ENCODE measurements around the gene PSD4.

PSD4 gene

GRCh38 chr2:113167962-113168340 lies 5.8 kb upstream of the PSD4 start:
- DNase-seq (ENCODE audit: low read depth), result no peak

GRCh38 chr2:113169002-113169530 lies 4.7 kb upstream of the PSD4 start:
- no peak for DNase-seq (ENCODE audit: low read depth)

GRCh38 chr2:113169586-113169985 lies 4.2 kb upstream of the PSD4 start:
- DNase-seq (ENCODE audit: low read depth), result no peak

GRCh38 chr2:113171334-113172075 lies 2.3 kb upstream of the PSD4 start:
- DNase-seq (ENCODE audit: low read depth), result no peak

GRCh38 chr2:113172721-113173541 lies 840 bp upstream of the PSD4 start:
- no peak for DNase-seq (ENCODE audit: low read depth)

- DNase-seq (ENCODE audit: low read depth), result no peak
Measured at GRCh38 chr2:113174376-113174750, 592 bp downstream of the PSD4 start.

- DNase-seq (ENCODE audit: low read depth), result peak; percentile 55
Measured at GRCh38 chr2:113175042-113175628, 1.4 kb downstream of the PSD4 start.

- no peak for DNase-seq (ENCODE audit: low read depth)
Measured at GRCh38 chr2:113175736-113176695, 2.2 kb downstream of the PSD4 start.

GRCh38 chr2:113176696-113177355 lies 3.1 kb downstream of the PSD4 start:
- no peak for DNase-seq (ENCODE audit: low read depth)

- DNase-seq (ENCODE audit: low read depth), result no peak
Measured at GRCh38 chr2:113178069-113178746, 4.4 kb downstream of the PSD4 start.

- peak; percentile 59 for DNase-seq (ENCODE audit: low read depth)
Measured at GRCh38 chr2:113178891-113179290, 5.1 kb downstream of the PSD4 start.

GRCh38 chr2:113179446-113180045 lies 5.8 kb downstream of the PSD4 start:
- no peak for DNase-seq (ENCODE audit: low read depth)

- DNase-seq (ENCODE audit: low read depth), result no peak
Measured at GRCh38 chr2:113180131-113180946, 6.6 kb downstream of the PSD4 start.

- DNase-seq (ENCODE audit: low read depth), result no peak
Measured at GRCh38 chr2:113181258-113182051, 7.7 kb downstream of the PSD4 start.

GRCh38 chr2:113182471-113183260 lies 8.9 kb downstream of the PSD4 start:
- DNase-seq (ENCODE audit: low read depth), result no peak

GRCh38 chr2:113183264-113183663 lies 9.5 kb downstream of the PSD4 start:
- no peak for DNase-seq (ENCODE audit: low read depth)

GRCh38 chr2:113183703-113184102 lies 9.9 kb downstream of the PSD4 start:
- no peak for DNase-seq (ENCODE audit: low read depth)
